ENCODE measurements around the gene KRT40. TPM values are rescaled to one million over a fixed set of nuclear protein-coding genes. Genes with fewer than 3 reads are reported as not detected.
"Not testable (repeated sequence)": the region's sequence is repeated elsewhere in the genome, so short reads cannot be mapped to it uniquely, and the experiment has no call there.

The KRT40 gene
- total and polyA plus RNA-seq, 2 experiments from 2014 or later = 0.33 TPM; not detected in 1

GRCh38 chr17:41002814-41003213 is 18.7 kb upstream of the KRT40 start:
- Histone ChIP-seq H3K4me2 (no peak overlapping the region), H3K4me1 (ENCODE audit: insufficient read depth) (peaks cover 3% of the 10 kb centered on the region), H4K20me1 (ENCODE audit: insufficient read depth, poor library complexity, severe bottlenecking) (no peaks in the 10 kb centered on the region), H2AFZ (no peak overlapping the region), H3K36me3 (replicated peaks; ENCODE audit: insufficient read depth, low read depth) (no peaks in the 10 kb centered on the region), H3K9me3 (ENCODE audit: low read depth) (no peaks in the 10 kb centered on the region), H3K79me2 (no peaks in the 10 kb centered on the region), H3K9me2 (replicated peaks; ENCODE audit: insufficient read depth) (no peaks in the 10 kb centered on the region), H3K27me3 (no peaks in the 10 kb centered on the region), H3K4me3 (no peak overlapping the region), H3K27ac (no peak overlapping the region)
- TF ChIP-seq EZH2 (IDR thresholded peaks at IDR 0.05; ENCODE audit: borderline replicate concordance) = no peak
- no peak for TF ChIP-seq CTCF (IDR thresholded peaks at IDR 0.05; ENCODE audit: poor library complexity)
- no peak for TF ChIP-seq EZH2phosphoT487 (IDR thresholded peaks at IDR 0.05; ENCODE audit: low read depth, severe bottlenecking, unreplicated experiment)
- WGBS (ENCODE audit: low lambda C conversion rate, missing lambda C conversion rate) = 61% methylated on average over 5 of the region's 5 CpGs
- DNase-seq (ENCODE audit: low spot score) = no peak

GRCh38 chr17:41001795-41002194 is 17.7 kb upstream of the KRT40 start:
- Histone ChIP-seq H3K79me2 (no peaks in the 10 kb centered on the region), H3K9me2 (replicated peaks; ENCODE audit: insufficient read depth) (no peaks in the 10 kb centered on the region), H3K27me3 (peaks cover 4% of the 10 kb centered on the region), H3K36me3 (replicated peaks; ENCODE audit: insufficient read depth, low read depth) (no peaks in the 10 kb centered on the region), H3K4me1 (ENCODE audit: insufficient read depth) (peaks cover 3% of the 10 kb centered on the region), H3K27ac (no peak overlapping the region), H3K4me3 (no peak overlapping the region), H3K4me2 (no peak overlapping the region), H4K20me1 (ENCODE audit: insufficient read depth, poor library complexity, severe bottlenecking) (no peaks in the 10 kb centered on the region), H3K9me3 (ENCODE audit: low read depth) (no peaks in the 10 kb centered on the region), H2AFZ (no peak overlapping the region)
- no peak for TF ChIP-seq EZH2phosphoT487 (IDR thresholded peaks at IDR 0.05; ENCODE audit: low read depth, severe bottlenecking, unreplicated experiment)
- TF ChIP-seq CTCF (IDR thresholded peaks at IDR 0.05; ENCODE audit: poor library complexity) = no peak
- TF ChIP-seq EZH2 (IDR thresholded peaks at IDR 0.05; ENCODE audit: borderline replicate concordance) = no peak
- DNase-seq (ENCODE audit: low spot score) = no peak
- WGBS (ENCODE audit: low lambda C conversion rate, missing lambda C conversion rate) = 73% methylated on average over 4 of the region's 4 CpGs

- not testable (repeated sequence) for H3K9me2 ChIP-seq (replicated peaks; ENCODE audit: insufficient read depth); H3K9me3 ChIP-seq (ENCODE audit: low read depth); H3K4me3 ChIP-seq; H3K36me3 ChIP-seq (replicated peaks; ENCODE audit: insufficient read depth, low read depth); H3K4me2 ChIP-seq; H3K27me3 ChIP-seq; H2AFZ ChIP-seq; H4K20me1 ChIP-seq (ENCODE audit: insufficient read depth, poor library complexity, severe bottlenecking); H3K4me1 ChIP-seq (ENCODE audit: insufficient read depth); H3K79me2 ChIP-seq; DNase-seq (ENCODE audit: low spot score); H3K27ac ChIP-seq
- WGBS (ENCODE audit: low lambda C conversion rate, missing lambda C conversion rate) = 87% methylated on average over 6 of the region's 6 CpGs
Observed at GRCh38 chr17:40999563-40999962, 15.4 kb upstream of the KRT40 start, which contains the start of gene KRTAP3-2. TSS of gene KRTAP3-2 (minus strand) at chr17:40999906. CDS start at chr17:40999853, 53 bp downstream.

GRCh38 chr17:40997361-40997760 is 13.2 kb upstream of the KRT40 start:
- Histone ChIP-seq H2AFZ (no peak overlapping the region), H3K9me2 (replicated peaks; ENCODE audit: insufficient read depth) (no peaks in the 10 kb centered on the region), H3K36me3 (replicated peaks; ENCODE audit: insufficient read depth, low read depth) (no peaks in the 10 kb centered on the region), H3K4me3 (no peak overlapping the region), H3K27me3 (peaks cover 4% of the 10 kb centered on the region), H3K4me2 (no peak overlapping the region), H3K9me3 (ENCODE audit: low read depth) (no peaks in the 10 kb centered on the region), H3K4me1 (ENCODE audit: insufficient read depth) (no peaks in the 10 kb centered on the region), H3K79me2 (no peaks in the 10 kb centered on the region), H3K27ac (no peak overlapping the region), H4K20me1 (ENCODE audit: insufficient read depth, poor library complexity, severe bottlenecking) (no peaks in the 10 kb centered on the region)
- 84% methylated on average over 2 of the region's 2 CpGs for WGBS (ENCODE audit: low lambda C conversion rate, missing lambda C conversion rate)
- no peak for DNase-seq (ENCODE audit: low spot score)
- TF ChIP-seq CTCF (IDR thresholded peaks at IDR 0.05; ENCODE audit: poor library complexity) (no peak), EZH2 (IDR thresholded peaks at IDR 0.05; ENCODE audit: borderline replicate concordance) (no peak), EZH2phosphoT487 (IDR thresholded peaks at IDR 0.05; ENCODE audit: low read depth, severe bottlenecking, unreplicated experiment) (no peak)

Measured in hepatocyte (in vitro differentiated cells).